ACC112 (cell line): Measurements from ENCODE around the gene TPRG1.

ENCODE experiments used
- H2AFZ ChIP-seq: fragments of 200-600 bp; sonication (generic); one replicate; pipeline ENCODE4 v1.6.0; 2017; ENCODE audit warnings: antibody characterized with exemption, low read length; ENCODE audit not compliant: unreplicated experiment
- H3K27ac ChIP-seq: fragments of 200-600 bp; sonication (generic); 2 replicates; pipeline ENCODE4 v1.5.1; 2014; ENCODE audit warnings: low read depth, mild to moderate bottlenecking, antibody characterized with exemption, low read length, moderate library complexity
- H3K27me3 ChIP-seq: fragments of 200-600 bp; sonication (generic); 2 replicates; pipeline ENCODE4 v1.6.1; 2014; ENCODE audit warnings: mild to moderate bottlenecking, antibody characterized with exemption, low read length, moderate library complexity, mixed read lengths; ENCODE audit not compliant: insufficient read depth
- H3K36me3 ChIP-seq: fragments of 200-600 bp; sonication (generic); 2 replicates; pipeline ENCODE4 v1.6.1; 2016; ENCODE audit warnings: mild to moderate bottlenecking, antibody characterized with exemption, low read length, moderate library complexity, mixed read lengths; ENCODE audit not compliant: insufficient read depth
- H3K4me1 ChIP-seq: fragments of 200-600 bp; sonication (generic); one replicate; pipeline ENCODE4 v1.6.1; 2016; ENCODE audit warnings: low read length, mixed read lengths; ENCODE audit not compliant: insufficient read depth, unreplicated experiment, control insufficient read depth
- H3K4me3 ChIP-seq: fragments of 200-600 bp; sonication (generic); 2 replicates; pipeline ENCODE4 v1.5.1; 2014; ENCODE audit warnings: mild to moderate bottlenecking, low read depth, low read length
- H3K79me2 ChIP-seq: fragments of 200-600 bp; sonication (generic); one replicate; pipeline ENCODE4 v1.6.0; 2016; ENCODE audit warnings: low read length; ENCODE audit not compliant: control insufficient read depth, unreplicated experiment, insufficient read depth

The TPRG1 gene

DNA sequence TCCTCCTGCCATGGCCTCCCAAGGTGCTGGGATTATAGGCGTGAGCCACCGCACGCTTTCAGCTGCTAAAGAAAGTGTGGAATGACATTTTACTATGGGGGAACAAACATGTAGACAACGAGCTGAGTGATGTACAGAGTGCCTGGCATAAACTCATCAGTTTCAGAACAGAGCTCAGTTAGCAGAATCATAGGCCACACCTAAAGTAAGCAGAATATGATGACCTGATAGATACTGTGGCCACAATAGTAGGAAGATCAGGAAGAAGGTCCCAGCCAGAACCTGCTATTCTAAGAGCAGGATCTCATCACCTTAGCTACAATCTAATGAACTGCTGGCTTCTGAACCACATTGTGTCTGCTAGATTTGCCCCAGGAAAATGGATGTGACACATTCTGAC lies 158.3 kb downstream of the TPRG1 start:
- Histone ChIP-seq H3K79me2 (no peaks in the 10 kb centered on the region), H3K4me3 (no peak overlapping the region), H3K27me3 (no peaks in the 10 kb centered on the region), H3K27ac (no peak overlapping the region), H3K4me1 (peaks cover 2% of the 10 kb centered on the region), H3K36me3 (no peaks in the 10 kb centered on the region), H2AFZ (no peak overlapping the region)

DNA sequence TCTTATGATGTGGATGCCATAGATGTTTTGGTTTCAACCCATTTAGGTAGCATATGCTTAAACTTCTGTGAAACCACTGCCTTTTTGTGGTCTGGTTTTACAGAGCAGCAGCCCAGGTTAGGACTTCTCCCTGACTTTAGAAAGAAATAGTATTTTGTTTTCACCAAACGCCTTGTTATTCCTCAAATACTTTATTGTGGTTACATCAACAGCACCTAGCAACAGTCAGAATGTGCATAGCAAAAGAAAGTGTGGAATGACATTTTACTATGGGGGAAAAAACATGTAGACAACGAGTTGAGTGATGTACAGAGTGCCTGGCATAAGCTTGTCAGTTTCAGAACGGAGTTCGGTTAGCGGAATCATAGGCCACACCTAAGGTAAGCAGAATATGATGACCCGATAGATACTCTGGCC lies 159.2 kb downstream of the TPRG1 start:
- no peaks in the 10 kb centered on the region for H3K79me2 ChIP-seq
- no peaks in the 10 kb centered on the region for H3K4me1 ChIP-seq
- H2AFZ ChIP-seq, result no peak overlapping the region
- H3K36me3 ChIP-seq, result no peaks in the 10 kb centered on the region
- H3K27me3 ChIP-seq, result no peaks in the 10 kb centered on the region
- H3K4me3 ChIP-seq, result no peak overlapping the region
- no peak overlapping the region for H3K27ac ChIP-seq

DNA sequence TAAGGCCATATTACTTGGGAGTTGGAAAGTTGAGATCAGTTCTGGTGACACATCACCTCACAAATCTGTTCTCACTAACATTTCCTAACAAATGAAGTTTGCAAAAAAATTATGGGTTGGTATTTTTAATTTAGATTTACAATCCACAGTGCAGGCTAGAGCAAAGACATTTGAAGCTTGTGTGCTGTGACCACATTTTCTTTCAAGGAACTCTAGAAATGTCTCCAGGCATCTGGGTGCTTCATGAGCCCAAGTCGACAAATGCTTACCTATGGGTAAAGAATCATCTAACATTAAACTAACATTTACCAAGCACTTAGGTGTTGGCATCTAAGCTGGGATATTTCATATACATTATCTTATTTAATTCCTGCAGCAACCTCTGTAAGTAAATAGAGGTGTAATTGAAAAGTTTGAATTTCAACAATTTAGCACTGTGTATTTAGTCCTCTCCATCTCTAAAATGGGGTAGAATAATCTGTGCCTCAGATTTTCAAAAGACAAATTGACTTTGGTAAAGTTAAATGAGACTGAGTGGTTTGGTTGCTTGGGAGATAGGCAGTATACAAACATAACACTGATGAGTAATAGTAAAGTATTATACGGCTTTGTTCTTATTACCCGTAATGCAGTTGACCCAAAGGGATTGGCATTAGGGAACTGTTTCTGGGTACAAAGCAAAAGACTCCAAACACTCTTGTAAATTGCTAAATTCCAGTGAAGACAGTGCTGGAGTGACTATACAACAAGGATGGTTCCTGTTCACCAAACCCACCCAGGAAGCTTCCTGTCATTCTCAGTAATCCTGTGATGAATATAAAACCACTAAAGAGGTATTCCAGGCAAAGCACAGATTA lies 162.5 kb downstream of the TPRG1 start:
- Histone ChIP-seq H3K27ac (no peak overlapping the region), H2AFZ (no peak overlapping the region), H3K27me3 (no peaks in the 10 kb centered on the region), H3K4me3 (no peak overlapping the region), H3K4me1 (no peaks in the 10 kb centered on the region), H3K36me3 (no peaks in the 10 kb centered on the region), H3K79me2 (no peaks in the 10 kb centered on the region)

DNA sequence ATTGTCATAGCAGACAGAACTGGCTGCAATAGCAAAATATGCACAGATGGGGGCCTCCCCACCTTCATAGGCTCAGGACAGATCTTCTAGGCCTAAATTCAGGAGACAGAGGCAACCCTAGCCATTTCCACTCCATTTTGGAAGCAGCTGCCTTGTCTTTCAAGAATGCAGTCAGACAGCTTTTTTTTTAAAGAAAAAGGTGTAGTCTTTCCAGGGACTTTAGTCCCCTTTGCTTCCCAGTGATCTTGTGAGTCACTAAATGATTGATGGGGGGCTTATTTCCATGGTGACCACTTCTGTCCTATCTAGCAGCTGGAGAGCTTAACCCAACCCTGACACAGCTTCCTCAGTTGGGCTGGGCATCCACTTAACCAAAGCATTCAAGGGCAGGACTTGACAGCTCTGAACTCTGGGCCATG lies 165.9 kb downstream of the TPRG1 start:
- Histone ChIP-seq H3K4me3 (no peak overlapping the region), H3K27me3 (no peaks in the 10 kb centered on the region), H3K79me2 (no peaks in the 10 kb centered on the region), H2AFZ (no peak overlapping the region), H3K27ac (no peak overlapping the region), H3K36me3 (no peaks in the 10 kb centered on the region), H3K4me1 (no peaks in the 10 kb centered on the region)

DNA sequence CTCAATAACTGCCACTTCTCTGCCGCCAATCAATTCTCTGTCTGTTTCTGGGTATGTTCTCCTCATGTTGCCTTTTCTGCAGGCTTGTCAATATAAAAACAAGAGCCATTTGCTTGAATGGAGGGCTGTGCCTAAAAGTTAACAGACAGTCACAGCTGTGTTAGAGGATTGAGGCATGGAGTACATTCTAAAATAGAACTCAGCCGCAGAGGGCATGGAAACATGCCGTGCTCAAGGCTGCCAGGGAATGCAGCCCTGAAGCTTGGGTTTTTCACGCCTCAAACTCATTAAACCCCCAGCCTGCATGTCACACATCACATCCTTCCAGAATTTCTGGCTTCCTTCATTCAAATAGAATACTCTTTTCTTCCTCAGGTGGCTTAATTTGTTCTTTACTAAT lies 166.6 kb downstream of the TPRG1 start:
- no peak overlapping the region for H2AFZ ChIP-seq

DNA sequence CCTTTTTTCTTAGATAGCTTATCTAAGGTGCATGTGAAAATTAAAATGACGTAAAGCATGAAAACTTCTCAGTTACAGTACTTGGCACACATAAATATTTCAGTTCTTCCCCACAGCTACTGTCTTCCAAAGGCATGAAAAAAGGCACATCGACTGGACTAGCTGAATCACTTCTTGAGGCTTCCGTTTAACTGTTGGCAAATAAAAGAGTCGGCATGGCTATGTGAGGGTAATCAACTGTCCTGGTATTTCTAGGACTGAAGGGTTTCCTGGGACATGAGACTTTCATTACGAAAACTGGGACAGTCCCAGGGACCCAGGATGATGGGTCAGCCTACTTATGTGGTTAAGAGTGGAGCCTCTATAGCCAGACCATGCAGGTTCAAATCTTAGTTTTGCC lies 168.2 kb downstream of the TPRG1 start:
- Histone ChIP-seq H2AFZ (no peak overlapping the region), H3K4me3 (no peak overlapping the region), H3K27me3 (no peaks in the 10 kb centered on the region), H3K4me1 (no peaks in the 10 kb centered on the region), H3K27ac (no peak overlapping the region), H3K79me2 (no peaks in the 10 kb centered on the region), H3K36me3 (no peaks in the 10 kb centered on the region)

More for the DNA sequence above, 166.6 kb downstream of the TPRG1 start:
- Histone ChIP-seq H3K27ac (no peak overlapping the region), H3K79me2 (no peaks in the 10 kb centered on the region), H3K4me3 (no peak overlapping the region), H3K36me3 (no peaks in the 10 kb centered on the region), H3K4me1 (no peaks in the 10 kb centered on the region), H3K27me3 (no peaks in the 10 kb centered on the region)

DNA sequence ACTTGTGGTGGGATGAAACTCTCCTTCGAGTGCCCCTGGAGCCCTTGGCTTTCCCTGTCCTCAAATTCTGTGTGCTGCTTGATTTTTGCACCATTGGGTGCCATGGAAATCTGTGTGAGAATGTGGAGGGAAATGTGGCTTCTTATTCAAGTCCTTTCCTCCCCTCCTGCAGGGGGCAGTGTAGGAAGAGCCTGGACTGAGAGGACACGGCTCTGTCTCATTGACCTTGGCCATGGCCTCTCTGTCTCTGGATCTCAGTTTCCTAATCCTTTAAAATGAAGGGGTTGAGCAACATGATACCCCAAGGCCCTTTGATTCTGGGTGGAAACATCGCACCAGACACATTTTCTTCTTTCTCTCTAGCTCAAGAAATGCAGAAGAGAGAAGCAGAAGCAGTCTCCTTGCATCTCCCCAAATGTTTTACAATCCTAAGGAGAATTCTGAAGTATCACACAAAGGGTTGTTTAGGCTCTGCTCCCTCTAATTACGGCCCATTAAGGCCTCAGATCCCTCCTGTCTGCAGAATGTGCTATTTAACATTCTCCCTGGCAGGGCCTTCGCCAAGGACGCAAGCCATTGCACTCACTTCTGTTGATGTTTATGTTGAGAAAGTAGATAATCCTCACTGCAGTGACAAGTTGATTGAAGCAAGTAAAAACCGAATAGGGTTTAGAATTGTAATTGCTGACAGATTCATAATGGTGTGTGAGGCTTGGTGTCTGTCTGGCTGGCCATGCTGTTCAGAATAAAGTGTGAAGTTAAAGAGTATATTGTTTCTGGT lies 169.1 kb downstream of the TPRG1 start:
- no peak overlapping the region for H2AFZ ChIP-seq
- H3K27ac ChIP-seq, result no peak overlapping the region
- no peak overlapping the region for H3K4me3 ChIP-seq
- no peaks in the 10 kb centered on the region for H3K27me3 ChIP-seq
- no peaks in the 10 kb centered on the region for H3K36me3 ChIP-seq
- no peaks in the 10 kb centered on the region for H3K4me1 ChIP-seq
- no peaks in the 10 kb centered on the region for H3K79me2 ChIP-seq

DNA sequence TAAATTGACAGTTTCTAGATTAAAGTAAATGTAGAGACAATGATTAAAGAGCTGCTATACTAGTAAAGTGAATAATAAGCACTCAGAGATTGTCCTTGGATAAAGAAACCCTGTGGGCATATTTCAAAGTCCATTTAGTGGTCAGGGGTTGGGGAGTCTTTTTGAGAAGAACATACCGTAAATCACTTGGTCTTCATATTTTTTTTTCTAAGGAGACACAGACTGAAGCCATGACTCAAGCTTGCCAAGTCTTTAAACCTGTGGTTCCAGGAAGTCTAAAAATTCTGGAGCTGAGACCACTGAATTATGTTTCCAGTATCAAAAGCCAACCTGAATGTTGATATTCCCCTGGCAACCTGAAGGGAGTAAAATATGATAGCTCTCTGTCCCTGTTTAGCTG lies 171.0 kb downstream of the TPRG1 start:
- Histone ChIP-seq H3K79me2 (no peaks in the 10 kb centered on the region), H3K27ac (no peak overlapping the region), H3K4me1 (no peaks in the 10 kb centered on the region), H2AFZ (no peak overlapping the region), H3K27me3 (no peaks in the 10 kb centered on the region), H3K36me3 (no peaks in the 10 kb centered on the region), H3K4me3 (no peak overlapping the region)

DNA sequence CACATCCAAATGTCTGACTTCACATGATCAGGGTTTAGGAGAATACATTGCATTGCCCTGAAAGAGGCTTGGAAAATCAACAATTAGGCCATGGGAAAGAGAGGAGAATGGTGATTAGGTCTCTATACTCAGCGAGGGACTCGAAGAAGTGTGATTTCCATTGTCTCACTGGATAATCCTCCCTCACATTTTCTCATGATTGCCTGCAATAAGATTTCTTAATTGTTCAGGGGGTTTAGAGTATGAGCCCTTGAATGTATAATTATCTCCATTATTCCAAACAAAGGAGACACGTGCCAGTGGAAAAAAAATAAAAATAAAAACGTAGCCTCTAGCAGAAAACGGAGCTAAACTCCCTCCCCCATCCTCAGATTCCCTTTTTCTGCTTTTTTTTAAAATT lies 173.2 kb downstream of the TPRG1 start:
- no peak overlapping the region for H3K27ac ChIP-seq
- no peak overlapping the region for H3K4me3 ChIP-seq
- no peak overlapping the region for H2AFZ ChIP-seq
- no peaks in the 10 kb centered on the region for H3K4me1 ChIP-seq
- H3K27me3 ChIP-seq, result no peaks in the 10 kb centered on the region
- H3K79me2 ChIP-seq, result no peaks in the 10 kb centered on the region
- no peaks in the 10 kb centered on the region for H3K36me3 ChIP-seq

DNA sequence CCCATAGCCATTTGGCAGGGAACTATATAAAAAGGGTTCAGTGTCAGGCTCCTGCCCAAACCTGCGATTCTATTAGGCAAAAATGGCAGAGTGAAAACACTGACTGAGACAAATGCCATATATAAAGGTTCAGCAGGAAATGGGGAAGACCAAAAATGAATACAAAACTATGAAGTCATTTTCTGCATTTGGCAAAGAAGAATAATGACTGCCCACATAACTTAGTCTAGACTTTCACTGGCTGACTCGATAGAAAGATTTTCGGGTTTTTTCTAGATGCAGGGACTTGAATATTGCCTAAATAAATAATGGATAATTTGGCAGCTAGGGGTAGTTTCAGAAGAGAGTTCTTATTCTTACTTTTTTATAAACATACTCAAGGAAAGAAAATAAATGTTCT lies 178.0 kb downstream of the TPRG1 start:
- Histone ChIP-seq H3K27ac (no peak overlapping the region), H3K4me1 (no peaks in the 10 kb centered on the region), H3K27me3 (no peaks in the 10 kb centered on the region), H3K79me2 (no peaks in the 10 kb centered on the region), H3K4me3 (no peak overlapping the region), H3K36me3 (no peaks in the 10 kb centered on the region), H2AFZ (no peak overlapping the region)
